Measurements from ENCODE around the gene KATNA1. TPM values are rescaled to one million over a fixed set of nuclear protein-coding genes. Genes with fewer than 3 reads are reported as not detected.

The KATNA1 gene
- total RNA-seq, 1 experiment from 2014 or later: 20.6 TPM

- no peaks in the 10 kb centered on the region for H3K27me3 ChIP-seq (ENCODE audit: insufficient read depth, low read length)
- peak overlapping the region; percentile 0; the same call in 1 of the 2 replicates for H3K4me2 ChIP-seq (ENCODE audit: low read length)
- intact Hi-C loops (cut with micrococcal nuclease): no loop called here
- peaks cover 2 to 9% of the 10 kb centered on the region in 2 experiments; a peak in 3 of 4 replicates for H3K36me3 ChIP-seq (ENCODE audit: control insufficient read depth in 1 of 2, insufficient read depth in 2 of 2, low read length in 2 of 2)
- ChIA-PET POLR2A (no interaction called here), RAD21 (ENCODE audit: low non-redundant PET in 1 of 2, low total read pairs in 2 of 2, uncharacterized antibody in 2 of 2, unreplicated experiment in 2 of 2) (no interaction called here), CTCF (no interaction called here)
- no peaks in the 10 kb centered on the region for H3K79me2 ChIP-seq (ENCODE audit: insufficient read depth, low read length)
- H3K9me2 ChIP-seq (ENCODE audit: insufficient read depth): no peaks in the 10 kb centered on the region
- H3K27ac ChIP-seq (ENCODE audit: low read depth, low read length): no peak overlapping the region
- peaks cover 0 to 14% of the 10 kb centered on the region in 2 experiments; a peak in 2 of 4 replicates for H3K4me1 ChIP-seq (ENCODE audit: control insufficient read depth in 1 of 2, insufficient read depth in 2 of 2, low read length in 2 of 2)
- DNase-seq (ENCODE audit: low read depth, low spot score) (no peak), ATAC-seq (0 out of 2 replicates have a peak, but pooled peaks have one; percentile 47)
- H2AFZ ChIP-seq (ENCODE audit: low read depth, low read length, poor library complexity, severe bottlenecking): no peak overlapping the region
- no peak overlapping the region for H3K9ac ChIP-seq (ENCODE audit: low read length)
- H3K9me3 ChIP-seq (ENCODE audit: control insufficient read depth in 1 of 2, insufficient read depth in 1 of 2, low read depth in 1 of 2, low read length in 2 of 2): no peaks in the 10 kb centered on the region
- no peak overlapping the region for H3K4me3 ChIP-seq (replicated peaks in 1 of 2; ENCODE audit: low read depth in 1 of 2, low read length in 2 of 2)
- TF ChIP-seq EZH2phosphoT487 (IDR thresholded peaks at IDR 0.05; ENCODE audit: borderline replicate concordance): no peak
- BruUV-seq (replicated peaks): no TSS peak
- H4K20me1 ChIP-seq (ENCODE audit: insufficient read depth): no peaks in the 10 kb centered on the region
Measured at GRCh38 chr6:149628875-149629510, 19.5 kb downstream of the KATNA1 start.

- Histone ChIP-seq H3K9me2 (ENCODE audit: insufficient read depth) (no peaks in the 10 kb centered on the region), H3K4me3 (replicated peaks in 1 of 2; ENCODE audit: low read depth in 1 of 2, low read length in 2 of 2) (no peak overlapping the region), H3K27ac (ENCODE audit: low read depth, low read length) (no peak overlapping the region), H4K20me1 (ENCODE audit: insufficient read depth) (no peaks in the 10 kb centered on the region), H3K27me3 (ENCODE audit: insufficient read depth, low read length) (no peaks in the 10 kb centered on the region), H3K9me3 (ENCODE audit: control insufficient read depth in 1 of 2, insufficient read depth in 1 of 2, low read depth in 1 of 2, low read length in 2 of 2) (no peaks in the 10 kb centered on the region), H2AFZ (ENCODE audit: low read depth, low read length, poor library complexity, severe bottlenecking) (no peak overlapping the region), H3K4me1 (ENCODE audit: control insufficient read depth in 1 of 2, insufficient read depth in 2 of 2, low read length in 2 of 2) (peaks cover 0 to 14% of the 10 kb centered on the region in 2 experiments; a peak in 2 of 4 replicates), H3K4me2 (ENCODE audit: low read length) (no peak overlapping the region), H3K36me3 (ENCODE audit: control insufficient read depth in 1 of 2, insufficient read depth in 2 of 2, low read length in 2 of 2) (peaks cover 4 to 16% of the 10 kb centered on the region in 2 experiments), H3K9ac (ENCODE audit: low read length) (no peak overlapping the region), H3K79me2 (ENCODE audit: insufficient read depth, low read length) (no peaks in the 10 kb centered on the region)
- intact Hi-C loops (cut with micrococcal nuclease): no loop called here
- ChIA-PET CTCF (no interaction called here), RAD21 (ENCODE audit: low non-redundant PET in 1 of 2, low total read pairs in 2 of 2, uncharacterized antibody in 2 of 2, unreplicated experiment in 2 of 2) (no interaction called here), POLR2A (no interaction called here)
- TF ChIP-seq JUND (IDR thresholded peaks at IDR 0.05) (no peak), SIN3A (IDR thresholded peaks at IDR 0.05; ENCODE audit: low read depth) (no peak), YY1 (IDR thresholded peaks at IDR 0.05; ENCODE audit: extremely low read depth, insufficient replicate concordance, low read depth, low read length) (no peak), CEBPB (IDR thresholded peaks at IDR 0.05; ENCODE audit: low read depth) (no peak), ZBTB33 (IDR thresholded peaks at IDR 0.05; ENCODE audit: extremely low read depth, insufficient replicate concordance, low read length) (no peak), TCF7L2 (IDR thresholded peaks at IDR 0.05; ENCODE audit: borderline replicate concordance, extremely low read depth, insufficient read depth, insufficient read length) (no peak), CTCF (IDR thresholded peaks at IDR 0.05 in 2 of 3, conservative IDR thresholded peaks at IDR 0.05 in 1 of 3; ENCODE audit: borderline replicate concordance in 1 of 3, insufficient read depth in 1 of 3, low read depth in 2 of 3, low read length in 2 of 3) (no peak), SP1 (IDR thresholded peaks at IDR 0.05; ENCODE audit: low read depth) (no peak), ZNF274 (IDR thresholded peaks at IDR 0.05; ENCODE audit: low read depth, low read length) (no peak), EGR1 (IDR thresholded peaks at IDR 0.05; ENCODE audit: low read depth) (no peak), RAD21 (IDR thresholded peaks at IDR 0.05; ENCODE audit: low read depth) (no peak), EZH2phosphoT487 (IDR thresholded peaks at IDR 0.05; ENCODE audit: borderline replicate concordance) (no peak), POLR2A (IDR thresholded peaks at IDR 0.05; ENCODE audit: borderline replicate concordance, extremely low read depth, insufficient read depth, insufficient read length) (no peak)
- no peak for ATAC-seq
- BruUV-seq (replicated peaks): no TSS peak
- no peak for DNase-seq (ENCODE audit: low read depth, low spot score)
Measured at GRCh38 chr6:149627672-149628071, 20.8 kb downstream of the KATNA1 start.
